ENCODE data around the gene CCDC68. TPM values are rescaled to one million over a fixed set of nuclear protein-coding genes. Genes with fewer than 3 reads are reported as not detected.
"Not testable (repeated sequence)": the region's sequence is repeated elsewhere in the genome, so short reads cannot be mapped to it uniquely, and the experiment has no call there.

CCDC68 gene, protein sequence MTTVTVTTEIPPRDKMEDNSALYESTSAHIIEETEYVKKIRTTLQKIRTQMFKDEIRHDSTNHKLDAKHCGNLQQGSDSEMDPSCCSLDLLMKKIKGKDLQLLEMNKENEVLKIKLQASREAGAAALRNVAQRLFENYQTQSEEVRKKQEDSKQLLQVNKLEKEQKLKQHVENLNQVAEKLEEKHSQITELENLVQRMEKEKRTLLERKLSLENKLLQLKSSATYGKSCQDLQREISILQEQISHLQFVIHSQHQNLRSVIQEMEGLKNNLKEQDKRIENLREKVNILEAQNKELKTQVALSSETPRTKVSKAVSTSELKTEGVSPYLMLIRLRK
- total RNA-seq, result 1 to 10 TPM; 2.5 to 4.7 TPM
- long read RNA-seq, donor 1, result 0 reads
- long read RNA-seq, donor 2, result 0 reads

DNA sequence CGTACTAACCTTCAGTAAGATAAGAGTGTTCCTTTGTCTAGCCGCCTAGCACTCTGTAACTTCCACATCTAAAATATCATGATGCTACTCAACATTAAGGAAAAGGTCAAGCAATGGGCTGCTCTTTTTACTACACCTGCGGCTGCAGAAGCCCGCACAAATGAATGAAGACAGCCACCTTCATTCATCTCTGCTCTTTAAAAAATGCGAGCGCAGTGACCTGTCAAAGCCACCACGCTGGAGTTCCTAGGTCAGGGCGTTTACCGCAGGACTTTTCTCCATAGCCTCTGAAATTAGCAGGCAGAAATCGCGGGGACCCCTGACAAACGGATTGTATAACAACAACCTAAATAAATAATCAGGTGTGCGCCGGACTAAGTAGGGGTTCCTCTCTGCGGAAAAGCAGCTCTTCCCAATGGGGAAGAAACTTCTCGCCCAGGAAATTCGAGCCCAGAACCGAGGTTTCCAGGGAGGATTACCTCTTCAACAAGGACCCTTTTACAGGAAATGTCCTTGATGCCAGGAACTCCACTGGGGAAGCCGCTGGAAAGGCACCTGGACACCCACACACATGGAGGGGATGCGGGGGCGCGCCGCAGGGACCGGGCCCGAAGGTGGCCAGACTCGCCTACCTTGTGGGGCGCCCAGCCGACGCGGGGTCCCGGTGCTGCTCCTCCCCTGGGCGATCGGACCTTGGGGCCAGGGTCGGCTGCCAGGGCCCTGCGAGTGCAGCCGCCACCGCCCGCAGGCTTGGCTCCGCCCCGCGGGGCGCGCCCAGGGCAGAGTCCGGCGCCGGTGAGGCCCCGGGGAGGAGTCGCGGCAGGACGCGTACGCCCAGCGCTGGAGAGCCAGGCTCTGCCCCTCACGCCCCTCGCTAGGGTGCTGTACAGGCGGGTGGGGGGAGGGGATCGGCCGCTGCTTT is at the start of gene CCDC68:
Gene CCDC68 (minus strand): TSS at position 758 of the 922 bp plus-strand sequence. CDS start 16,670 bp downstream, outside the sequence.
- intact Hi-C loops (cut with DNase I), result no loop called here
- DNase-seq (ENCODE audit: low spot score), result no peak

GRCh38 chr18:55007602-55008001 is 48.3 kb upstream of the CCDC68 start:
- no peak for DNase-seq (ENCODE audit: low spot score)
- intact Hi-C loops (cut with DNase I), result no loop called here

DNA sequence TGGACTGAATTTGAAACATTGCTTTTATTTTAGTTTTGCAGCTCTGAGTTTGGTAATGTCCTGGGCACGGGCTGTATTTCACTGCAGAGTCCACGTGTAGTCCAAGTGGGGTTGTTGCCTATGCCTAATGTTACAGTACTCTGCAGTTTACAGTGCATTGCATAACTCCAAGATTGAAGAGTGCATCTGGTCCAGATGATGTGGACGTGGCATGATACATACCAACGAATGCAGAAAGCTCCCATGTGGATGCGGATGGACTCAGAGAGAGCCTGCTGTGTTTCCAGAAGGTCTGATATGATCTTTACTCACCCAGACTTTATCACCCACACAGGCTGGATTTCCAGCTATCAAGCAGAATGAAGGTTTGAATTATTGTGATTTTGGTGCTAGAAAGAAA is 44.4 kb upstream of the CCDC68 start:
- DNase-seq (ENCODE audit: low spot score), result no peak
- intact Hi-C loops (cut with DNase I), result no loop called here

DNA sequence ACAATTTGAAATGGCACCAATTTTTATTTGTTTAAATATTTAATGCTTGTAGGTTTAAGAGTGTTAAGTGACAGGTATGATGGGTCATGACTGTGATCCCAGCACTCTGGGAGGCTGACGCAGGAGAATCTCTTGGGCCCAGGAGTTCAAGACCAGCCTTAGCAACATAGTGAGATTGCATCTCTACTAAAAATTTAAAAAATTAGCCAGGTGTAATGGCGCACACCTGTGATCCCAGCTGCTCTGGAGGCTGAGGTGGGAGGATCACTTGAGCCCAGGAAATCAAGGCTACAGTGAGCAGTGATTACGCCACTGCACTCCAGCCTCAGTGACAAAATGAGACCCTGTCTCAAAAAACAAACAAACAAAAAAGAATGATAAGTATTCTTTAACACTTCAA is 43.0 kb upstream of the CCDC68 start:
- no peak for DNase-seq (ENCODE audit: low spot score)
- intact Hi-C loops (cut with DNase I), result no loop called here

DNA sequence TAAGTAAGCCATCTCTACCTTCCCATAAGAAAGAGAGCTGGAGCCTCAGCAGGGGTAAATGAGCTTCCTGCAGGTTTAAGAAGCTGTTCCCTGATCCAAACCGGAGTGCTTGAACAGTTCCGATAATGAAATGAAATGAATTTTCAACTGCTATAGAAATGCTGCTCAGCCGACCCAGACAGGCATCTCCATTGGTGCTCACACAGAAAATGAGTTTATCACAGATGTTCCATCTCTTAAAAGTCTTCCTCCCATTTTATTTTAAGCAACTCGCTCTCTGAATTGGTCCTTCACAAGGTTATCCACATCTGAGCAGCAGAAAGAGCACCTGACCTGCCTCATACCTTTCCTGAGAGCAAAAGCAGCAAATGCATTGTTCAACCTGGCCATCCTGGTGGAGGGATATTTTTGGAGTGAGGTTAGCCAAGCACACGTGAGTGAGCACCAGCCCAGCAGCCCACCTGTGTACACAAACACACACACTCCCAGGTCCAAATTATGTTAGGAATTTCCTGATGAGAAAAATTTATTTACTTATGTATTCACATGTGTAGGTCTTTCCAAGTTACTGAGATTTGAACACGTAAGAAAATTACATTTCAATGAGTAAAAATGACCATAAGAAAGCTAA is 42.2 kb upstream of the CCDC68 start:
- intact Hi-C loops (cut with DNase I), result no loop called here
- DNase-seq (ENCODE audit: low spot score), result no peak

DNA sequence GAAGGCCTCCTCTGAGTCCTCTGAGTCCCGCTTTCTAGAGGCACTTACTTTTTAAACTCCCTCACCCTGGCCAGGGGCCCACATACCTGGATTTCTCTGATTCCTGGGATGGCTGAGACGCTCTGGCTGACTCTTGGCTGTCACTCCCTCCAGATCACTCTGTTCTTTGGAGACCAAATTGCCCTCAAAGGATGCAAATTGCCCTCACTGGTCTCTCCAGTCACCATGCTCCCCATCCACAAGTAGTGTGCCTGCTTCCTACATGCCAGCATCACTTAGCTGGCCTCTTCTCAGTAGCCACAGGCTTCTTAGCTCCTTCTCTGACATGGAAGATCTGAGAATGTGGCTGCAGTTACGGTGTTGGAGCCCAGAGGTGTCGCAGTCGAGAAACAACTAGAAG is 41.3 kb upstream of the CCDC68 start:
- DNase-seq (ENCODE audit: low spot score), result no peak
- intact Hi-C loops (cut with DNase I), result no loop called here

DNA sequence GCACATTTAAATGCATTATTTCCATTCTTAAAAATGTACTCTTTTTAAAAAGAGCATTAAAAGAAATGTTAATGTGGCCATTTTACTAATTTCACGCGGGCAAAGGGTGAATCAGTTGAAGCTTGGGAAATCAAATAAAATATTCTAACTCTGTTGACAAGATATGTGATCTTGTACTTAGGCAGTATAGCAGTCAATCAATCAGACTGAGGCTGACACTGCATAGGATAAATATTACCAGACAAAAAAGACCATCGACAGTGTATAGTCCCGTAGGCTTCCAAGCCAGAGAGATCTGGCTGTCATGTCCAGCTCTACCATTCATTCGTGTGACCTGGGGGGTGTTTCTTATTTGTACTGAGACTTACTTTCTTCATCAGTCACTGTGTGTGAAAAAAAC is 39.8 kb upstream of the CCDC68 start:
- intact Hi-C loops (cut with DNase I), result no loop called here
- DNase-seq (ENCODE audit: low spot score), result no peak

DNA sequence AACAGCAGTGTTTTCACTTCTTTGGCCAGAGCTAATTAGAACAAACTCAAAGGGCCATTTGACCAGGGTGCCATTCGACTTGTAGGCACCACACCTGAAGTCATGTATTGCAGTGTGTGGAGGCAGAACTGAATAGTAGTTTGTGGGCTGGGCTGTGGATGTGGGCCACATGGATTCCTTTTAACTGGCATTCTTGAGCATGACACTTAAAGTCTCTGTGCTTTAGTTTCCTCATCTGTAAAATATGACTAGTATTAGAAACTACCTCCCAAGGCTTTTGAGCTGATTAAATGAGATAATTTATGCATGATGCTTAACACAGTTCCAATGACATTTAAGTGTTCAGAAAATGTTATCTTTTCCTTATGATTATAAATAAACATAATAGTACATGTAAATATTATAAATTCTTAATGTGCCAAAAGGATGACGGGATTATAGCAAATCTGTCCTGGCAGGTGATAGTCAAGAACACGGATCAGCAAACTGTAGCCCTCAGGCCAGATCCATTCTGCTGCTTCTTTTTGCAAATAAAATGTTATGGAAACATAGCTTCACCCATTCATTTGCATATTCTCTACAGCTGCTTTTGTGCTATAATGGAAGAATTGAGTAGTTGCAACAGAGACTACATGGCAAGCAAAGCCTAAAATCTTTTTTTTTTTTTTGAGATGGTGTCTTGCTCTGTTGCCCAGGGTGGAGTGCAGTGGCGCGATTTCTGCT is 36.3 kb upstream of the CCDC68 start:
- DNase-seq (ENCODE audit: low spot score), result no peak

DNA sequence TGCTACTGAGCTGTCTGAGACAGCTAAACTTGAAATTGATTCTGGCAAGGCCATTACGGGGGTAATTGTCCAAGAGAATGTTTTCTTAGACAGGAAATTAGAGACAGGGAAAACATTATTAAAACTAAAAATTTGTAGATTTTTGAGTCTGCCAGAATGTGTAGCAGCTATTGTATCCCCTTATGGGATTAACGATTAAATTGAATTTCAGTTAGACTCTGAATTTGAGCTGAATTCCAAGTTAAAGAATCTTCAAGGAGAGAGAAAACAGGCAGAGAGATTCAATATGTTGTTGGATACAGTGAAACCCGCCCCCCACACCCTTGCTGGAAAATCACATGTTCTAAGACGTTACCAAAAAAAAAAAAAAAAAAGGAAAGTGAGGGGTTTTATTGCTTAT is 32.7 kb upstream of the CCDC68 start:
- no peak for DNase-seq (ENCODE audit: low spot score)
- intact Hi-C loops (cut with DNase I), result no loop called here

More for the DNA sequence above, 36.3 kb upstream of the CCDC68 start:
- intact Hi-C loops (cut with DNase I), result no loop called here

GRCh38 chr18:54984908-54985307 is 25.6 kb upstream of the CCDC68 start:
- intact Hi-C loops (cut with DNase I), result no loop called here
- DNase-seq (ENCODE audit: low spot score), result no peak

- no peak for DNase-seq (ENCODE audit: low spot score)
- intact Hi-C loops (cut with DNase I), result no loop called here
These were observed 24.5 kb upstream of the CCDC68 start for GRCh38 chr18:54983791-54984190.

GRCh38 chr18:54983041-54983686 is 23.9 kb upstream of the CCDC68 start:
- intact Hi-C loops (cut with DNase I), result no loop called here
- no peak for DNase-seq (ENCODE audit: low spot score)

GRCh38 chr18:54981076-54981475 is 21.8 kb upstream of the CCDC68 start:
- no peak for DNase-seq (ENCODE audit: low spot score)
- intact Hi-C loops (cut with DNase I), result no loop called here

- no peak for DNase-seq (ENCODE audit: low spot score)
- intact Hi-C loops (cut with DNase I), result no loop called here
These were observed 16.3 kb upstream of the CCDC68 start for GRCh38 chr18:54975598-54975997.

GRCh38 chr18:54973046-54973445 is 13.8 kb upstream of the CCDC68 start:
- intact Hi-C loops (cut with DNase I), result no loop called here
- DNase-seq (ENCODE audit: low spot score), result no peak

- intact Hi-C loops (cut with DNase I), result no loop called here
- DNase-seq (ENCODE audit: low spot score), result no peak
These were observed 9.5 kb upstream of the CCDC68 start for GRCh38 chr18:54968807-54969206.

- intact Hi-C loops (cut with DNase I); DNase-seq (ENCODE audit: low spot score): not testable (repeated sequence)
These were observed 9.0 kb upstream of the CCDC68 start for GRCh38 chr18:54968237-54968636.

DNA sequence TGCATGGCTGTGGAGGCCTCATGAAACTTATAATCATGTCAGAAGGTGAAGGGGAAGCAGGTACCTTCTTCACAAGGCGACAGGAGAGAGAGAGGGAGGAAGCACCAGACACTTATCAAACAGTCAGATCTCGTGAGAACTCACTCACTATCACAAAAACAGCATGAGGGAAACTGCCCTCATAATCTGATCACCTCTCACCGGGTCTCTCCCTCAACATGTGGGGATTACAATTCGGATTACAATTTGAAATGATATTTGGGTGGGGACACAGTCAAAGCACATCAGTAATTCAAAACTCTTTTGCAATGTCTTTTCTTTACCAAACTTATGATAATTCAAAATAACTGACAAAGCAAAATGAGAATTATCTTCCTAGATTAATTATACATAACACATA is 8.5 kb upstream of the CCDC68 start:
- intact Hi-C loops (cut with DNase I), result loop anchor here in 1 of 2 donors (2.0 kb wide), 1 partner anchor 27 kb away; no protein-coding TSS in a partner anchor
- no peak for DNase-seq (ENCODE audit: low spot score)

DNA sequence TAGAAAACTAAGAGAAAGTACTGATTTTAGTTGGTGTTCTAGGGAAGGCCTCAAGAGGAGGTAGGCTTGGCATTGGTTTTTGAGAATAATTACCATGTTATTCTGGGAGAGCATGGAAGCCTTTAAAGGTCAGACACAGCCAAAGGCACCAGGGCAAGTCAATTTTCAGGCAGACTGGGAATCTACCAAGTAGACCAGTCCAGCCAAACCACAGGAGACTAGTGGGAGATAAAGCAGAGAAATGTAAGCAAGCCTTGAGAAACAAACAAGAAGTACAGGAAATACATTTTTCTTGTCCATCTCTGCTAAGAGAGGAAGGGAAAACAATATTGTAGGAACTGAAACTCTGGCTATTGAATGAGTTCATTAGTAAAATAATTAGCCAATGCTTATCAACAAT is 5.5 kb upstream of the CCDC68 start:
- intact Hi-C loops (cut with DNase I), result no loop called here
- no peak for DNase-seq (ENCODE audit: low spot score)

Data from posterior vena cava (tissue), 2 donors.